GM19468 (cell line): ENCODE measurements around the gene KIF26B.

ENCODE experiments used
- ATAC-seq: cut with Tn5 transposase; IDR thresholded peaks from one replicate; pipeline ENCODE4 v1.9.1; 2021; ENCODE audit warnings: mild to moderate bottlenecking, moderate library complexity, moderate number of reproducible peaks; ENCODE audit not compliant: unreplicated experiment; ENCODE audit errors: extremely low read depth

The KIF26B gene

GRCh38 chr1:245440922-245441321, 286.1 kb downstream of the KIF26B start:
- no peak for ATAC-seq

GRCh38 chr1:245441689-245442088, 286.9 kb downstream of the KIF26B start:
- no peak for ATAC-seq

GRCh38 chr1:245444147-245444828, 289.5 kb downstream of the KIF26B start:
- no peak for ATAC-seq

GRCh38 chr1:245444945-245445344, 290.2 kb downstream of the KIF26B start:
- ATAC-seq: no peak

- no peak for ATAC-seq
Measured at GRCh38 chr1:245448531-245448930, 293.7 kb downstream of the KIF26B start.

- ATAC-seq: no peak
Measured at GRCh38 chr1:245448975-245449431, 294.2 kb downstream of the KIF26B start.

- ATAC-seq: no peak
Measured at GRCh38 chr1:245453541-245453940, 298.8 kb downstream of the KIF26B start.

GRCh38 chr1:245454051-245454450, 299.3 kb downstream of the KIF26B start:
- no peak for ATAC-seq

- no peak for ATAC-seq
Measured at GRCh38 chr1:245457562-245457961, 302.8 kb downstream of the KIF26B start.

GRCh38 chr1:245458234-245458633, 303.4 kb downstream of the KIF26B start:
- no peak for ATAC-seq

GRCh38 chr1:245458761-245459174, 304.0 kb downstream of the KIF26B start:
- ATAC-seq: no peak

GRCh38 chr1:245459621-245460020, 304.8 kb downstream of the KIF26B start:
- no peak for ATAC-seq

- no peak for ATAC-seq
Measured at GRCh38 chr1:245461681-245462080, 306.9 kb downstream of the KIF26B start.

GRCh38 chr1:245462161-245462560, 307.4 kb downstream of the KIF26B start:
- ATAC-seq: no peak

GRCh38 chr1:245463392-245464165, 308.8 kb downstream of the KIF26B start:
- ATAC-seq: no peak

GRCh38 chr1:245464290-245464689, 309.5 kb downstream of the KIF26B start:
- ATAC-seq: no peak

- no peak for ATAC-seq
Measured at GRCh38 chr1:245465666-245466065, 310.9 kb downstream of the KIF26B start.

- ATAC-seq: no peak
Measured at GRCh38 chr1:245466261-245466660, 311.5 kb downstream of the KIF26B start.

GRCh38 chr1:245467804-245468203, 313.0 kb downstream of the KIF26B start:
- ATAC-seq: no peak

GRCh38 chr1:245469006-245469405, 314.2 kb downstream of the KIF26B start:
- no peak for ATAC-seq

GRCh38 chr1:245469734-245470133, 314.9 kb downstream of the KIF26B start:
- ATAC-seq: no peak

GRCh38 chr1:245475126-245475525, 320.3 kb downstream of the KIF26B start:
- no peak for ATAC-seq
